ENCODE data around the gene B4GALNT1. TPM values are rescaled to one million over a fixed set of nuclear protein-coding genes. Genes with fewer than 3 reads are reported as not detected.

The B4GALNT1 gene
- total RNA-seq, 1 donor from 2014 or later: 0.04 TPM

DNA sequence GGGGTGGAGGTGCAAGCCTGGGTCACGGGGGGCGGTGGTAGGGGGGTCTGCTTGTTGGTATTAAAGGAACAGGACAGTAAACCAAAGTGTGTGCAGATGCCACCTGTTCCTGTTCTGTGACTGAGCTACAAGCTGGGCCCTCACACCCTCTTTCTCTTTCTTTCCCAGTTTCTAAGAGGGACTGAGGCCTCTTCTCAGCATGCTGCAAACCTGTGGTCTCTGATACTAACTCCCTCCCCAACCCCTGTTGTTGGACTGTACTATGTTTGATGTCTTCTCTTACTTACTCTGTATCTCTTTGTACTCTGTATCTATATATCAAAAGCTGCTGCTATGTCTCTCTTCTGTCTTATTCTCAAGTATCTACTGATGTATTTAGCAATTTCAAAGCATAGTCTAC, 49.0 kb downstream of the B4GALNT1 start:
- no peak for ATAC-seq

DNA sequence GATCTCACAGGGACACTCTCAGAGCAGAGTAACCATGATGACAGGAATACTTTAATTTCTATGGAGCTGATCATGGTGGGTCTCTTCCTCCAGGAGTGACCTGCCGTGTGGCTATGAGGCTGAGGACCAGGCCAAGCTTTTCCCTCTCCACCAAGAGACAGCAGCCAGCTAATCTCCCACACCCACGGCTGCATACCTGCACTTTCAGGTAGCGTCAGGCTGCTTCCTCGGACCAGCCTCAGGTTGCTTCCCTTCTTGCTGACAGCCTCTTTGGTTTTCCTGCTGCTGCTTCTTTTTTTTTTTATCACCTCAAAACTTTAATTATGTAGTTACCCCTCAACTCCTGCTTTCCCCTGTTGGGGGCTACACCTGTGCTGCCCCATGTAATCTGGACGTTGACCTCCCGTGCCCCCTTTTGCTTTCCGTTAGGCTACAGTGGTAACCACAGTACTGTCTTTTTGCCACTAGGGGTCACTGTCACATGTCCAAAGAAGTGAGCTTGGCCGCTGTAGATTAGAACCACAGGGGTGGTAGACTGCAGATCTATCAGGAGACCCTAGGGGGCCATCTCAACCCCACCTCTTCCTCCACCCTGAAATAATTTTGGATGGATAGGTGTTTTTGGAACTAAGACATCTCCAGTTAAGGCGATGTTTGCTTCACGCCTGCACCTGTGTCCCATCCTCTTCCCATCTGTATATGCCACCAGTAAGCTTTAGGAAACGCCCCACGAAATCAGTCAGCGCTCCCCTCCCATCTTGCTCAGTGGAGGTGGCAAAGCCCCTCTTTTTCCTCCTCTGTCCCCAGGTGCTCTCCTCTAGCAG, 49.8 kb downstream of the B4GALNT1 start:
- ATAC-seq: peak; percentile 87

GRCh38 chr12:57582440-57582839, 50.6 kb downstream of the B4GALNT1 start:
- ATAC-seq: no peak

DNA sequence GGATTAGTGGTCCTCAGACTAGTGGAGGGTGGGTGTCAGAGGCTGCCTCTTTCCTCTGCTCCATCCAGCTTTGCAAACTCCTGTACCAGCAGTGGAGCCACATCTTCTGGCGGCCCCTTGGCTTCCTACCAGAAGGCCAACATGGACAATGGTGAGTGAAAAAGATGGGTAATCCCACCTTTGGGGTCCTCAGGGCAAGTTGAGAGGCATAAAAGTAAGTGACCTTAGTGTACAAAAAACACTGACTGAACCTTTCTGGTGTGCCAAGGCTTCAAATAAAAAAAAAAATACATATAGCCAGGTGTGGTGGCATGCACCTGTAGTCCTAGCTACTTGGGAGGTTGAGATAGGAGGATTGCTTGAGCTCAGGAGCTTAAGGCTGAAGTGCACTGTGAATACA, 51.2 kb downstream of the B4GALNT1 start:
- ATAC-seq: no peak

DNA sequence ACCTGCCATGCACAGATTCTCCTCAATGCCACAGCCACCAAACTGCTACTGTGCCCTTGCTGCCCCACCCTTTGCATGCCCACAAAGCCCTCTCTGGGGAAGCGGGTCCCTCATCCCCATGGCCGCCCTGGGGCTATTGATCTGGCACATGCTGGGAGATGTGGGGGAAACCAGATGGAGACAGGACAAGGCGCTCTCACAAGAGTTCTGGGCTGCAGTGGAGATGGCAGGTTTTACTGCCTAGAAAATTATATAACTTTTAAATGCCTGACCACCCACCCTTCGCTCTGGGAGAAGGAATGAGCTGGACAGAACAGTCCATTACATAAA, 52.6 kb downstream of the B4GALNT1 start:
- no peak for ATAC-seq

DNA sequence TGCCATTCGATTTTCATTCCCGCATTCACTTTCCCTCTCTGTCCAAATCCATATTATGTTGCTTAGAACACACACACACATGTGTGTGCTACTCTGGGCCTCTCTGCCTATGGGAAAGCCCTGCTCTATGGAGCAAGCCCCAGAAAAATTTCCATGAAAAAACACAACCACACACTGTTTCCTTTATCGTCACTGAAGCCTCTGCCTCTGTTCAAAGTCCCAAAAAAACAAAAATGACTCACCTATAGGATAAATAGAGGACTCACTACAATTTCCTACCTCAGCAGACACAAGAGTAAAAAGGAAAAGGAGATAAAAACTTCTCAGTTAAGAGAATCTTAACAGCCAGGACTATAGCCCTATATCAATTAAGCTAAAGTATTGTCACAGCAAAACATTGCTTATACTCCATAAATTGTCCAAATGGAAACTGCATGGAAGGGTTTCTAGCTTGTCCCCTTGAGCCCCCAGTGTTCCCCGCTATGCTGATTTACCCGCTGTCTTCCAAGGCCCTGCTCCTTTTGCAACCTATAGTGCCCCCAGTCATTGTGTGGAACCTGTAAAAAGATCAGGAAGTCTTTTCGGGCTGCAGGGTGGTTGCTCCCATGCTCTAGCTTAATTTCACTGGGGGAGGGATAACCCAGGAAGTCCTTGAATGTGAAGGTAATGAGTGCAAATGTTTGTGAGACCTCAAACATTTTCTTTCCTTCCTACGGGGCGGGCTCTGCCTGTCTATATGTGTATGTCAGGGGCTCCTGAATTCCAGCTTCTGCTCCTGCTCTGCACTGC, 53.1 kb downstream of the B4GALNT1 start:
- no peak for ATAC-seq

DNA sequence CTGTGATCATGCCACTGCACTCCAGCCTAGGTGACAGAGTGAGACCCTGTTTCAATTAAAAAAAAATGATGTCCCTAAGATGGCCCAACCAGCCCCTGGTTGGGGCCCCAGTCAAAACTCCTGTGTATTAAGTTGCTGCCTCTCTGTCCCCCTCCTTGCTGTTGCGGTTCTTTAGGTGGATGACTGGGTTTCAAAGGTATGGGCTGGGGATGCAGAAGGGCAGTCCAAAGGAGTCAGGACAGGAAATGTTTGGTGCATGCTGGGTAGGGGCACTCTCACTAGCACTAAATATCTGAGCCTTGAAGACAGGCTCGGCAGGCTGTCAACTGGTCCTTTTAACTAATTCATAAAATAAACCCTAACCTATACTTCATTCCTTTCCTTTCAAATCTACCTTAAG, 54.0 kb downstream of the B4GALNT1 start:
- no peak for ATAC-seq

- no peak for ATAC-seq
These were observed 54.8 kb downstream of the B4GALNT1 start for GRCh38 chr12:57577981-57578758.

DNA sequence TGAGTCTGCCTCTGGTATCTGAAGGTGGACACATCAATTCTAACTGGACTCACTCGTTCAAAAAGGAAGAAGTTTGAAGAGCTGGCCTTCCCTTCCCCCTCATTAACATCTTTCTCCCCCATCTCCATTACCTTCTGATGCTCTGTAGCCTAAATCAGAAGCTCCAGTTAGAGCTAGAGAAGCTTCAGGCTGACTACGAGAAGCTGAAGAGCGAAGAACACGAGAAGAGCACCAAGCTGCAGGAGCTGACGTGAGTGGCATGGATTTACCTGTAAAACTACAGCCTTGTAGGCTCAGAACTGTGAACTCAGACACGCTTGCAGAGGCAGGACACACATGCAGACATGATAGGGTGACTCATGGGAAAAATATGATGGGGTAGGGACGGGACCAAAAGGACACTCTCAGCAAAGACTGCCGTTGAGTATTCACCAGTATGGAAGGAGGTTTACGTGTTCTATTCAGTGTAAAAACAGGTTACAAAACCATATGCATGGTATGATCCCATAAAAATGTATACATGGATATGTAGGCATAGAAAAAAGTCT, 56.3 kb downstream of the B4GALNT1 start:
- ATAC-seq: peak; percentile 47

Other genes starting within 250 kb of the B4GALNT1 start
- gene R3HDM2, start 202.2 kb downstream of the B4GALNT1 start, total RNA-seq: 30.2 TPM
- gene INHBC, start 198.4 kb downstream of the B4GALNT1 start, total RNA-seq: not detected
- gene INHBE, start 177.9 kb downstream of the B4GALNT1 start, total RNA-seq: not detected
- gene GLI1, start 173.4 kb downstream of the B4GALNT1 start, total RNA-seq: 0.72 TPM
- 2.0 TPM for gene ARHGAP9, start 153.3 kb downstream of the B4GALNT1 start, total RNA-seq
- gene MARS1, start 145.1 kb downstream of the B4GALNT1 start, total RNA-seq: 130 TPM
- 34.8 TPM for gene DDIT3, start 112.7 kb downstream of the B4GALNT1 start, total RNA-seq
- gene MBD6, start 110.4 kb downstream of the B4GALNT1 start, total RNA-seq: 50.5 TPM
- 105 TPM for gene DCTN2, start 86.0 kb downstream of the B4GALNT1 start, total RNA-seq
- gene KIF5A, start 83.2 kb downstream of the B4GALNT1 start, total RNA-seq: 0.16 TPM
- gene PIP4K2C, start 42.0 kb downstream of the B4GALNT1 start, total RNA-seq: 35.8 TPM
- 4.1 TPM for gene DTX3, start 28.4 kb downstream of the B4GALNT1 start, total RNA-seq
- gene ARHGEF25, start 21.8 kb downstream of the B4GALNT1 start, total RNA-seq: 1.5 TPM
- gene OS9, start 60.9 kb upstream of the B4GALNT1 start, total RNA-seq: 156 TPM
- gene AGAP2, start 105.5 kb upstream of the B4GALNT1 start, total RNA-seq: 0.64 TPM
- gene TSPAN31, start 111.8 kb upstream of the B4GALNT1 start, total RNA-seq: 22.6 TPM
- 62.3 TPM for gene CDK4, start 119.1 kb upstream of the B4GALNT1 start, total RNA-seq
- 5.9 TPM for gene MARCHF9, start 121.9 kb upstream of the B4GALNT1 start, total RNA-seq
- gene CYP27B1, start 133.9 kb upstream of the B4GALNT1 start, total RNA-seq: 1.6 TPM
- gene METTL1, start 138.9 kb upstream of the B4GALNT1 start, total RNA-seq: 20.2 TPM
- gene EEF1AKMT3, start 139.4 kb upstream of the B4GALNT1 start, total RNA-seq: 3.4 TPM
- 22.6 TPM for gene TSFM, start 149.6 kb upstream of the B4GALNT1 start, total RNA-seq
- 1.7 TPM for gene AVIL, start 185.5 kb upstream of the B4GALNT1 start, total RNA-seq
- 49.8 TPM for gene CTDSP2, start 213.5 kb upstream of the B4GALNT1 start, total RNA-seq